SH-SY5Y (cell line): ENCODE data around the gene CRYZL1.

Source experiments
- GATA2 ChIP-seq: IDR thresholded peaks from 2 replicates; pipeline ENCODE4 v1.6.1; 2011; ENCODE audit warnings: mild to moderate bottlenecking, low read depth, low read length
- GATA3 ChIP-seq: IDR thresholded peaks from 2 replicates; pipeline ENCODE4 v1.6.1; 2011; ENCODE audit warnings: low read depth, mild to moderate bottlenecking, low read length, moderate library complexity

DNA sequence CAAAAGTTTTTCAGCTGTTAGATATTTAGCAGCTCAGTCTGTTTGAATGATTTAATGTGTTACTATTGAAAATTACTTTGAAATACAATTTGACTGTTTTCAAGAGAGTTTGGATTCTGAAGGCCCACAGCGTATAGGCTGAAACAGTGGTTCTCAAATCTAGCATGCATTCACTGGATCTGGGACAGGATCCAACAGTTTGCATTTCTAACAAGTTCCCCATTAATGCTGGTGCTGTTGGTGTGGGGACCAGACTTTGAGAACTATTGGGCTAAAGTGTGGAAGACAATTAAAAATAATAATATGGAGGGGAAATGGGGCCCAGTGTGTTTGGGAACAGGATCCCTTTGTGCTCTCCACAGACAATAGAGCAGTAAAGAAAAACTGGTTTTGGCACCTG is 32.7 kb upstream of the CRYZL1 start:
- TF ChIP-seq GATA3 (no peak), GATA2 (no peak)
